Retinal pigment epithelial cell (primary cell): Measurements from ENCODE around the gene GEMIN8.

Source experiments
- DNase-seq: peaks from one replicate; pipeline ENCODE4 v3.0.0-alpha.2; 2010; ENCODE audit warnings: low read depth
- H3K4me3 ChIP-seq: 2 replicates; pipeline ENCODE4 v1.5.1; 2011; ENCODE audit warnings: mild to moderate bottlenecking, low read length, control low read depth, moderate library complexity
- CTCF ChIP-seq: conservative IDR thresholded peaks from 2 replicates; pipeline ENCODE4 v1.5.1; 2011; ENCODE audit warnings: low read depth, low read length, control low read depth, inconsistent platforms

GEMIN8 gene

GRCh38 chrX:13956998-13957397 lies 72.7 kb downstream of the GEMIN8 start:
- TF ChIP-seq CTCF = no peak
- H3K4me3 ChIP-seq = no peak overlapping the region
- no peak for DNase-seq
